GM18505 (cell line): Measurements from ENCODE around the gene RTL1.

Experiments used
- ATAC-seq: cut with Tn5 transposase; IDR thresholded peaks from one replicate; pipeline ENCODE4 v1.9.1; 2021; ENCODE audit not compliant: unreplicated experiment
- POLR2A ChIP-seq: IDR thresholded peaks from 4 replicates; pipeline ENCODE4 v1.6.1; 2011; ENCODE audit warnings: borderline replicate concordance; ENCODE audit not compliant: insufficient read depth, insufficient read length; ENCODE audit errors: extremely low read depth

Gene RTL1

DNA sequence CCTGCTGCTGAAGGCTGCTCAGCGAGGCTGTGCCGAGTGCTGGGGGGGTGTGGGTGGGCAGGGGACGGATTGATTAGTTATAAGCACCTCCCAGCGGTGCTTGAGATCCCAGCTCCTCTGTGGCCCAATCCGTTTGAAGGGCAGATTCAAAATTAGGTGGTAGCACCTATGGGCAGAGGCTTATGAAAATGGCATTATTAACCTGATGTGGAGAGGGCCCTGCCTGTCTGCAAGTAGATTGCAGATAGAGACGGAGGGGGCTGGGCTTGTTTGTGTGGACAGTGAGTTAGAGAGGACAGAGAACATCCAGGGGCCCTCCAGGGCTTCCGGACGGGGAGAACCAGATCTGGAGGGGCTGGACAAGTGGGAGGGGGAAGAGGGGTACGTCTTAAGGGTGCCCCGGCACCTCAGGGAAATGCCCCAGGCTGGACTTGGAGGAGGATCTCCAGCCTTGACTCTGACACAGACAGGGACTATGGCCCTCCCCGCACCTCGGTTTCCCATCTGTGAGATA, at the start of gene RTL1:
Gene RTL1 (minus strand): TSS at position 51 of the 514 bp plus-strand sequence. CDS start 18,934 bp downstream, outside the sequence.
- ATAC-seq, result no peak
- no peak for TF ChIP-seq POLR2A

DNA sequence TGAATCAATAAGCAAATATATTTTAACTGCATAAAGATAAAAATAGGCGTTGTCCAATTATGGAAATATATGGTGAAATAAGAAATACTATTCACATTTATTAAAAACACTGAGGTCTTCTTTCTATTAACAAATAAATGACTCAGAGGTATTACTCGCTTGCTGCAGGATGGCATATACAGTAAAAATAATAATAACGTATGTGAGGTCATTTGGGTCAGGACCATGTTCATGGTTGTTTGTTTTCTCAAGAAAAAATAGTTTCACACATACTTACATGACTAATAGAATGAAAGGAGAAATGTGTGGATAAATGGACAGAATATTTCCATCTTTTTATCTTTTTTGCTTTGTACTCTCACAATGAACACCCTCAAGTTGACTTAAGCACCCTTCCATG, 46.5 kb upstream of the RTL1 start:
- no peak for TF ChIP-seq POLR2A

DNA sequence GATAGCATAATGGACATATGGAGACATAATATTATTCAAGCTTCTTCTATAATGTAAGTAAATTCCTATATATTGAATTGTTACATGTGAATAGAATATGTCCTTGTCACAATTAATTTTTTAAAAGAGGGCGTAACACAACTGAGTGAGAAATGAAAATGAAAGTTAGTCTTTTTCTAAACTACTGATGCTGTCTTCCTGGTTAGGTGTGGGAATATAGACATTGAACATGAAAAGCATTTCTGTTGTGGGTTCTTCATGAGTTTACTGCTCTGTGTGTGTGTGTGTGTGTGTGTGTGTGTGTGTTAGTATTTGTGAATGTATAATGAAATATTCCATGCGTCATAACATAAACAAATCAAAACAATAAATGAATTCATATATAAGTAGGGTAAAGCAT, 40.5 kb upstream of the RTL1 start:
- TF ChIP-seq POLR2A, result no peak
- ATAC-seq, result no peak

More for the DNA sequence above, 46.5 kb upstream of the RTL1 start:
- no peak for ATAC-seq

- no peak for ATAC-seq
- no peak for TF ChIP-seq POLR2A
Observed at GRCh38 chr14:100930270-100930669, 26.7 kb upstream of the RTL1 start.

DNA sequence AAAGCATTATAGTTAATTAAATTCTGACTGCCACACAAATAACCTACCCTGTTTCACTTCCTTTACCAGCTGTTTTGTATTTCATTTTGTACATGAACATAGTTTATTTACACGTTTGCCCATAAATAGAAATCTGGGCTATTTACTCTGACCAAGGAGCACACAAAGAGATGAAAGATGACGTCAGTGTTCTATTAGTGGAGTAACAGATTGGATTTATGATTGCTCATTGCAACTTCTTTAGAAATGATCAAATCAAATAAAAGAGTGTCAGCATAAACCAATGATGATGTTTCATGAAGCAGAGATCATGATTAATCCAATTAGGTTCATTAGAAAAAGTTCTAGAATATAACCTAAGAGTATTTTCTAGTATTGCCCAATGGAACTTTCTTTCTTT, 12.0 kb upstream of the RTL1 start:
- no peak for ATAC-seq
- no peak for TF ChIP-seq POLR2A

DNA sequence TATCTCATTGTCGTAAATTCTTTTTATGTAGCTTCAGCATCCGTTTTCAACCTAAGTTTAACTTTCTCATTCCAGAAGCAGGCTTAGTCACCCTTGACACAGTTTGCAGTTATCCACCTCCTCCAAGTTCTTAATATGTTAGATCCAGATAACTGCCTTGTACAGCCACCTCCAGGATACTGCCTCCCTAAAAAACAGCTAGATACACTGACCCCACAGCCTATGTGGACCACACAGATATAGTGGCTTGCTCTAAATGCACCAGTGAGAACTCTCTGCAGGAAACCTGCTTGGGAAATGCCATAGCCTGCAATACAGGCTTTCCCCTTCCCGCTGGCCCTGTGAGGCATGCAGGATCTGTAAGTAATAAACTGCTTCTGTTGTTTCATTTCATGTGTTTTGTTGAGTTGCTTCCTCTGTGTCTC, 11.1 kb upstream of the RTL1 start:
- no peak for TF ChIP-seq POLR2A
- no peak for ATAC-seq

- no peak for TF ChIP-seq POLR2A
- no peak for ATAC-seq
Observed at GRCh38 chr14:100911665-100912316, 8.3 kb upstream of the RTL1 start.

- no peak for TF ChIP-seq POLR2A
- ATAC-seq, result no peak
Observed at GRCh38 chr14:100910888-100911664, 7.6 kb upstream of the RTL1 start.

DNA sequence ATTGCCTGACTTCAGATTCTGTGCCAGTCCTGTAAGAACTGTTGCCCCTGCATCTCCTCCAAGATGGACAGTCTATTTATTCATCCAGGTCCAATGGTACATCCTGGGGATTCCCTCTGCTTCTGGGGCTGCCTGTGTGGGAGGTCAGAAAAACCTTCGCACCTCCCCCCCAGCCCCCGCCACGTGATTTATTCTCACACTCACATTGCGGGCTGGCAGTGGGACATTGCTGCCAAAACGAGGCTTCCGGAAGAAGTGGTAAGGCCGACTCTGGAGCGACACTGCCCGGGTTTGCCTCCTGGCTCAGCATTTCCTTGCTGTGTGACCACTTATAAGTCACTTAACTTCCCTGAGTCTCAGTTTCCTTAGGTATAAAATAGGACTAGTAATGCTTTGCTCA, 5.9 kb upstream of the RTL1 start:
- TF ChIP-seq POLR2A, result no peak
- no peak for ATAC-seq

DNA sequence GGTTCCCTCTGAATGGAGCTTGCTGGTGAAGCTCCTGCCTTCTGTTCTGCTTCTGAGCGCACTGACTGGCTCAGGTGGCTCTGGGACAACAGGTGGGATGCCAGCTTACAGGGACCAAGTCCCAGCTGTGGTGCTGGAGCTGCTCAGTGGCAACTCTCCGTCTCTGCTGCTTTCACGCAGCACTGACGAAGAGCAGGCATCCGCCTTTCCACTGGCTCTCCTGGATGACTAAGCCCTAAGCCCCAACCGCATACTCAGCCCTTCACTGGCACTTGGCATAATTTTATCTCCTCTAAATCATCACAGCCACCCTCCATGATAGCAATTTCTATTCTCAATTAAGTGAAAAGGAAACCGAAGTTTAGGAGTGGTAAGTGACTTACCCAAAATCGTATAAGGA, 3.7 kb upstream of the RTL1 start:
- no peak for ATAC-seq
- TF ChIP-seq POLR2A, result no peak

- TF ChIP-seq POLR2A, result no peak
- ATAC-seq, result no peak
Observed at GRCh38 chr14:100906420-100906819, 2.9 kb upstream of the RTL1 start.

- no peak for TF ChIP-seq POLR2A
Observed at GRCh38 chr14:100905166-100905565, 1.6 kb upstream of the RTL1 start.

DNA sequence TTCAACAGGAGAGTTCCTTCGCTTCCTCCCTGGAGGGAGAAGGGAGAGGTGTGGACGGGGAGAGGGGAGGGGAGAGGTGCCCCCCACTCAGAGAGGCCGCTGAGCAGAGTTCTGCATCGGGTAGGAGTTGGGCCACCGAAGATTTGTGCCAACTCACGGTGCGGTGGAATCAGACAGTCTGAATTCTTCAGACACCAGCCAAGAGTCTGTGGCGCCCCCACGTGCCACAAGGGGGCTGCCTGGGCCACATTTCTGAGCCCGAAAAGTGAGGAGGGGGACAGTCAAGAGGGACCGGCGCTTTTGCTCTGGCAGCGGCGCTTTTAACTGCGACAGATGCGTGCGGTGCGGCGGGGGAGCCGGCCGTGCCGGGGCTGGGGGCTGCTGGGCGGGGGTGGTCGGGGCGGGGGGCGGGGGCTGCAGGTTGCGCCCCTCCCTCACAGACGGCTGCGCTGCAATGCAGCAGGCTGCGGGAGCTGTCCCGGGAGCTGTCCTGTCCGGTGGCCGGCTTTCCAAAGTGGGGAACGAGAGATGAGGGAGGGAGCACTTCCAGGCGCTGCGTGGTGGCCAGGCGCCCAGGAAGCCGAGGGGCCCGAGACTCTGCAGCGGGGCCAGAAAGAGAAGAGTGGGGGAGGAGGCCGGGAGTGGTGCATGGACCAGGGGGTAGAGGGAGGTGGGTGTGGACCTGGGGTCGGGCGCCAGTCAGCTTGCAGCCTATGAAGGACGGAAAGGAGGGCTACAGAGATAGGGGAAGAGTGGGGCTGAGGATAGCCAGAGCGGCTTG, 975 bp upstream of the RTL1 start:
- no peak for ATAC-seq
- TF ChIP-seq POLR2A, result no peak

More at GRCh38 chr14:100905166-100905565, 1.6 kb upstream of the RTL1 start:
- ATAC-seq, result no peak
